Spleen (tissue), 11 donors: ENCODE data around the gene COL16A1. TPM values are rescaled to one million over a fixed set of nuclear protein-coding genes. Genes with fewer than 3 reads are reported as not detected.
A peak's percentile ranks its signal among the peaks of the same experiment; 100 is the strongest.

Experiments used
- DNase-seq: peaks from one replicate; pipeline ENCODE4 v3.0.0-alpha.2; 2020
- H3K27ac ChIP-seq, 8 donors: fragments of 200-600 bp; sonication (generic) in 7 of 8; 1 replicate in 4 of 8; 2 replicates in 4 of 8; pipeline versions ENCODE4 v1.5.0 to v1.8.0; 2016 to 2021; ENCODE audit warnings: inconsistent platforms in 4 of 8, mild to moderate bottlenecking in 4 of 8, moderate library complexity in 1 of 8
- H3K27me3 ChIP-seq, 7 donors: fragments of 200-600 bp; sonication (generic) in 6 of 7; replicated peaks in 1 of 7; 1 replicate in 4 of 7; 2 replicates in 3 of 7; pipeline versions ENCODE4 v1.5.0 to v1.8.0; 2016 to 2021; ENCODE audit warnings: inconsistent platforms in 3 of 7, mild to moderate bottlenecking in 1 of 7
- H3K36me3 ChIP-seq, 6 donors: fragments of 200-600 bp; sonication (generic) in 5 of 6; 1 replicate in 4 of 6; 2 replicates in 2 of 6; pipeline versions ENCODE4 v1.5.0 to v1.8.0; 2016 to 2021; ENCODE audit warnings: inconsistent platforms in 2 of 6
- H3K4me1 ChIP-seq, 6 donors: fragments of 200-600 bp; sonication (generic) in 5 of 6; 1 replicate in 3 of 6; 2 replicates in 3 of 6; pipeline versions ENCODE4 v1.5.0 to v1.8.0; 2016 to 2021; ENCODE audit warnings: inconsistent platforms in 3 of 6
- H3K4me3 ChIP-seq, 8 donors: fragments of 200-600 bp; sonication (generic) in 7 of 8; 1 replicate in 4 of 8; 2 replicates in 4 of 8; pipeline versions ENCODE4 v1.5.0 to v1.8.0; 2016 to 2021; ENCODE audit warnings: inconsistent platforms in 4 of 8, mild to moderate bottlenecking in 4 of 8, moderate library complexity in 2 of 8
- H3K9me3 ChIP-seq, 8 donors: fragments of 200-600 bp; sonication (generic) in 7 of 8; 1 replicate in 4 of 8; 2 replicates in 4 of 8; pipeline versions ENCODE4 v1.5.0 to v1.8.0; 2016 to 2021; ENCODE audit warnings: inconsistent platforms in 4 of 8
- CTCF ChIP-seq, 11 experiments: fragments of 200-600 bp in 7 of 11; fragments of 450-650 bp in 4 of 11; sonication (generic) in 4 of 11; IDR thresholded peaks in 8 of 11; conservative IDR thresholded peaks in 3 of 11; 1 replicate in 7 of 11; 2 replicates in 4 of 11; pipeline versions ENCODE4 v1.4.0 to v1.8.0; 2016 to 2021; ENCODE audit warnings: antibody characterized with exemption in 11 of 11, inconsistent platforms in 4 of 11, mild to moderate bottlenecking in 1 of 11
- POLR2A ChIP-seq, 3 donors: fragments of 450-650 bp; IDR thresholded peaks; one replicate each; pipeline ENCODE4 v1.5.1; 2017; ENCODE audit warnings: antibody characterized with exemption in 3 of 3, mild to moderate bottlenecking in 1 of 3
- POLR2AphosphoS5 ChIP-seq, 3 donors: sonication (generic); formaldehyde crosslinking; IDR thresholded peaks; one replicate each; pipeline ENCODE4 v1.5.1; 2017; ENCODE audit warnings: antibody characterized with exemption in 3 of 3
- WGBS, 5 donors: extraction: QIAGEN DNeasy Blood & Tissue Kit in 3 of 5; methylation state at CpG; one replicate each; pipeline versions ENCODE4 v1.1.5 to v1.1.7; 2013 to 2018; 5-methylcytosine and 5-hydroxymethylcytosine counted together
- intact Hi-C: fragments of 100-400 bp; cut with DNase I; formaldehyde crosslinking; loops from one replicate; pipeline ENCODE4 v1.15.0; 2023; ENCODE audit warnings: low total_unique reads
- polyA plus RNA-seq, 3 donors: library from polyadenylated mRNA; stranded (reverse); fragments of 200-250 nt; gene quantifications; one replicate each; pipeline ENCODE4 v1.2.1, GENCODE V29; 2013
- total RNA-seq, 7 donors: library from RNA; depleted of rRNA in 3 of 7; stranded (reverse); fragments of >200 nt in 3 of 7; fragmentation: NEBNext Ultra II Directional in 4 of 7; extraction: Animal tissue kit (Norgen Biotek cat#: 25700) in 4 of 7; gene quantifications; one replicate each; pipeline versions ENCODE4 v1.1.0 to v1.2.1, GENCODE V29; 2016 to 2021
- donor health status: healthy with polysubstance abuse.
- donor health status: DM: no; HTN: no; CAD: no; lungs with moderate emphysema.
- donor health status: DM: no; HTN: no; CAD: no.
- donor health status: Bipolar disorder and iron deficiency.
- donor health status: healthy.
- donor health status: DM: no; HTN: no; CAD: no.
- donor health status: DM: yes; HTN: yes; CAD: no.

The COL16A1 gene
- total and polyA plus RNA-seq, 10 donors = 4.7 to 25.6 (median 12.5) TPM

DNA sequence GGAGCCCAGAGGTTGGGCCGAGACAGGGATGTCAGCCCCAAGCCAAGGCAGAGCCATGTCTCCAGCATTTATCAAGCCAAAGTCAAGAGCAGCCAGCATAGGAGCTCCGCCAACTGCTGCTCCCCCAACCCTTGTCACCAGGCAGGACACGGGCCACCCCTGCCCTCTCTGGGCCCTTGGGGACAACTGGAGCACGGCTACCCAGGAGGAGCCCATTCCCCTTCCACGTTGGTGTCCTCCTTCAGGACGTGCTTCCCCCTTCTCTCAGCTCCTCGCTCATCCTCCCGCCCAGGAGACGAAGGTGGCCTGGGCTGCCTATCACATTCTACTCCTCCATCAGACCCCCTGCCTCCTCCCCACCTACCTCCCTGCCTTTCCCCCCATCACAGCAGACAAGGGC lies 39.3 kb downstream of the COL16A1 start:
- DNase-seq = no peak

GRCh38 chr1:31663622-31664452 lies 40.0 kb downstream of the COL16A1 start:
- intact Hi-C loops = loop anchor here (2.0 to 10.0 kb wide), 2 partner anchors 51 to 125 kb away; no protein-coding TSS in a partner anchor
- H3K27ac ChIP-seq = no peak overlapping the region
- H3K4me1 ChIP-seq = peaks cover 0 to 23% (median 0%) of the 10 kb centered on the region in 6 donors
- H3K4me3 ChIP-seq = no peak overlapping the region
- H3K9me3 ChIP-seq = no peaks in the 10 kb centered on the region
- peaks cover 0 to 15% (median 0%) of the 10 kb centered on the region in 7 donors for H3K27me3 ChIP-seq
- DNase-seq = peak; percentile 83
- H3K36me3 ChIP-seq = no peaks in the 10 kb centered on the region
- WGBS, 5 donors = 19 to 44% (median 33%) methylated on average over 6 to 9 of the region's 9 CpGs
- TF ChIP-seq POLR2AphosphoS5 (IDR thresholded peaks at IDR 0.05) = peak in 1 of 3 donors; percentile 17
- TF ChIP-seq CTCF (IDR thresholded peaks at IDR 0.05 in 8 of 11, conservative IDR thresholded peaks at IDR 0.05 in 3 of 11) = peak; percentile 72 to 98 (median 93)
- no peak for TF ChIP-seq POLR2A (IDR thresholded peaks at IDR 0.05)

More for the DNA sequence above, 39.3 kb downstream of the COL16A1 start:
- Histone ChIP-seq H3K27me3 (peaks cover 0 to 22% (median under 1%) of the 10 kb centered on the region in 7 donors), H3K9me3 (no peaks in the 10 kb centered on the region), H3K4me1 (peaks cover 0 to 22% (median 4%) of the 10 kb centered on the region in 6 donors), H3K4me3 (no peak overlapping the region), H3K36me3 (no peaks in the 10 kb centered on the region), H3K27ac (no peak overlapping the region)
- WGBS, 5 donors = 81 to 88% (median 85%) methylated on average over 9 of the region's 9 CpGs
- intact Hi-C loops = loop anchor here (2.0 to 10.0 kb wide), 2 partner anchors 50 to 124 kb away; no protein-coding TSS in a partner anchor
- no peak for TF ChIP-seq POLR2AphosphoS5 (IDR thresholded peaks at IDR 0.05)
- no peak for TF ChIP-seq CTCF (IDR thresholded peaks at IDR 0.05 in 8 of 11, conservative IDR thresholded peaks at IDR 0.05 in 3 of 11)
- no peak for TF ChIP-seq POLR2A (IDR thresholded peaks at IDR 0.05)

GRCh38 chr1:31662463-31662862 lies 41.4 kb downstream of the COL16A1 start:
- Histone ChIP-seq H3K27me3 (peaks cover 0 to 8% (median 0%) of the 10 kb centered on the region in 7 donors), H3K4me1 (peaks cover 0 to 35% (median 0%) of the 10 kb centered on the region in 6 donors), H3K4me3 (no peak overlapping the region), H3K27ac (no peak overlapping the region), H3K36me3 (no peaks in the 10 kb centered on the region), H3K9me3 (no peaks in the 10 kb centered on the region)
- DNase-seq = no peak
- 83 to 95% (median 86%) methylated on average over 10 to 12 of the region's 12 CpGs for WGBS, 5 donors
- intact Hi-C loops = loop anchor here (10.0 kb wide), 1 partner anchor 52 kb away; no protein-coding TSS in a partner anchor
- no peak for TF ChIP-seq POLR2A (IDR thresholded peaks at IDR 0.05)
- TF ChIP-seq CTCF (IDR thresholded peaks at IDR 0.05 in 8 of 11, conservative IDR thresholded peaks at IDR 0.05 in 3 of 11) = no peak
- no peak for TF ChIP-seq POLR2AphosphoS5 (IDR thresholded peaks at IDR 0.05)

DNA sequence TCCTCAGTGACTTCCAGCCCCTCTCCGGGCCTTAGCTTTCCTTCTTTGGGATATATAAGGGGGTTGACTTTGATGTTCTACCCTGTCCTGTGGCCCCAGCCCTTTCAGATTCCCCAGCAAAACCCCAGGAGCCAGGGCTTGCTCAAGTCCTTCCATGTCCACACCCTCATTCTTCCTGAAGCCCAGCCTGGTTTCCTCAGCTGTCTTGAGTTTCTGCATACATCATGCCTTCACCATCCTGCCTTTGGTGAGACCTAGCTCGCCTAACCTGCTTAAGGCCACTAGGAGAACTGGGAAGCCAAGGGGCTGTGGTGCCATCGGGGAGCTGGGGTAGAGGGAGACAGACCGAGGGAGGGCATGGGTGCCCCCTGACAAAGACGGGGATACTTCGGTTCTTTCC lies 42.0 kb downstream of the COL16A1 start:
- intact Hi-C loops = loop anchor here (10.0 kb wide), 1 partner anchor 53 kb away; no protein-coding TSS in a partner anchor

More for the DNA sequence above, 42.0 kb downstream of the COL16A1 start:
- DNase-seq = no peak
- no peak overlapping the region for H3K27ac ChIP-seq
- H3K36me3 ChIP-seq = no peaks in the 10 kb centered on the region
- TF ChIP-seq CTCF (IDR thresholded peaks at IDR 0.05 in 8 of 11, conservative IDR thresholded peaks at IDR 0.05 in 3 of 11) (no peak), POLR2A (IDR thresholded peaks at IDR 0.05) (no peak), POLR2AphosphoS5 (IDR thresholded peaks at IDR 0.05) (no peak)
- peaks cover 0 to 35% (median 0%) of the 10 kb centered on the region in 6 donors for H3K4me1 ChIP-seq
- no peak overlapping the region for H3K4me3 ChIP-seq
- peaks cover 0 to 8% (median 0%) of the 10 kb centered on the region in 7 donors for H3K27me3 ChIP-seq
- no peaks in the 10 kb centered on the region for H3K9me3 ChIP-seq
- WGBS, 5 donors = 86 to 93% (median 90%) methylated on average over 6 of the region's 6 CpGs
